Ovary (tissue), 3 donors: ENCODE measurements around the gene PIP5K1B.

Experiments used
- POLR2A ChIP-seq: fragments of 450-650 bp; IDR thresholded peaks from one replicate; pipeline ENCODE4 v1.6.1; 2017; ENCODE audit warnings: antibody characterized with exemption, mild to moderate bottlenecking, moderate library complexity
- TF ChIP-seq, protein P1 (sequence below), 3 donors: fragments of 450-650 bp in 2 of 3; fragments of 200-600 bp in 1 of 3; IDR thresholded peaks; one replicate each; pipeline versions ENCODE4 v1.5.1 to v1.8.0; 2016 to 2022; ENCODE audit warnings: antibody characterized with exemption in 3 of 3, mild to moderate bottlenecking in 1 of 3
- donor health status: DM: no; HTN: no; CAD: no.

DNA sequence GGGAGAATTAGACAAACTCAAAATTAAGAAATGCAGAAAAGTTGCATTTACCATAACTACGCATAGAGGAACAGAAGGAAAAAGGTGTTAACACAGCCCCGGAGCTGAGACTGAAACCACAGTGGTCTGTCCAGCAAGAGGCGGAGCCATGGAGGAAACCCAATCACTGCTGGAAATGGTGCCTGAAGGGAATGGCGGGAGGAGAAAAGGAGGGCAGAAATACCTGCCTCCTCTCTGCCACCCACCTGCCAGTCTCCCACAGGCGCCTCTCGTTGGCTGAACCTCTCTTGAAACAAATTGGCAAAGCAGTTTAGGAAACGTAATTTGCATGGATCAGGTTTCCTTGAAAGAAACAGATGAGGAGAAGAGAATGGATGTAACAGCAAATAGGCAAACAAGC, 318.6 kb downstream of the PIP5K1B start:
- TF ChIP-seq, protein P1, sequence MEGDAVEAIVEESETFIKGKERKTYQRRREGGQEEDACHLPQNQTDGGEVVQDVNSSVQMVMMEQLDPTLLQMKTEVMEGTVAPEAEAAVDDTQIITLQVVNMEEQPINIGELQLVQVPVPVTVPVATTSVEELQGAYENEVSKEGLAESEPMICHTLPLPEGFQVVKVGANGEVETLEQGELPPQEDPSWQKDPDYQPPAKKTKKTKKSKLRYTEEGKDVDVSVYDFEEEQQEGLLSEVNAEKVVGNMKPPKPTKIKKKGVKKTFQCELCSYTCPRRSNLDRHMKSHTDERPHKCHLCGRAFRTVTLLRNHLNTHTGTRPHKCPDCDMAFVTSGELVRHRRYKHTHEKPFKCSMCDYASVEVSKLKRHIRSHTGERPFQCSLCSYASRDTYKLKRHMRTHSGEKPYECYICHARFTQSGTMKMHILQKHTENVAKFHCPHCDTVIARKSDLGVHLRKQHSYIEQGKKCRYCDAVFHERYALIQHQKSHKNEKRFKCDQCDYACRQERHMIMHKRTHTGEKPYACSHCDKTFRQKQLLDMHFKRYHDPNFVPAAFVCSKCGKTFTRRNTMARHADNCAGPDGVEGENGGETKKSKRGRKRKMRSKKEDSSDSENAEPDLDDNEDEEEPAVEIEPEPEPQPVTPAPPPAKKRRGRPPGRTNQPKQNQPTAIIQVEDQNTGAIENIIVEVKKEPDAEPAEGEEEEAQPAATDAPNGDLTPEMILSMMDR (IDR thresholded peaks at IDR 0.05): no peak
- TF ChIP-seq POLR2A: no peak
